Ishikawa (cell line): ENCODE results near the gene CRABP2.
A peak's percentile ranks its signal among the peaks of the same experiment; 100 is the strongest.

ENCODE experiments used
- CEBPB ChIP-seq: IDR thresholded peaks from 2 replicates; pipeline ENCODE4 v1.6.1; 2012
- CREB1 ChIP-seq: IDR thresholded peaks from 2 replicates; pipeline ENCODE4 v1.6.1; 2012; ENCODE audit warnings: low read depth
- EGR1 ChIP-seq: IDR thresholded peaks from 2 replicates; pipeline ENCODE4 v1.6.1; 2012
- EP300 ChIP-seq: IDR thresholded peaks from 2 replicates; pipeline ENCODE4 v1.6.1; 2012; ENCODE audit warnings: borderline replicate concordance
- FOXM1 ChIP-seq: IDR thresholded peaks from 2 replicates; pipeline ENCODE4 v1.6.1; 2012; ENCODE audit warnings: low read depth, borderline replicate concordance
- MAX ChIP-seq: IDR thresholded peaks from 2 replicates; pipeline ENCODE4 v1.6.1; 2012
- NFIC ChIP-seq: IDR thresholded peaks from 2 replicates; pipeline ENCODE4 v1.6.1; 2012
- RAD21 ChIP-seq: IDR thresholded peaks from 2 replicates; pipeline ENCODE4 v1.6.1; 2012; ENCODE audit warnings: low read depth
- REST ChIP-seq: IDR thresholded peaks from 2 replicates; pipeline ENCODE4 v1.6.1; 2012; ENCODE audit warnings: low read depth, mild to moderate bottlenecking
- TAF1 ChIP-seq: IDR thresholded peaks from 2 replicates; pipeline ENCODE4 v1.6.1; 2012; ENCODE audit warnings: low read depth, mild to moderate bottlenecking
- TCF12 ChIP-seq: IDR thresholded peaks from 2 replicates; pipeline ENCODE4 v1.6.1; 2012; ENCODE audit warnings: low read depth
- TEAD4 ChIP-seq: IDR thresholded peaks from 2 replicates; pipeline ENCODE4 v1.6.1; 2012
- USF1 ChIP-seq: IDR thresholded peaks from 2 replicates; pipeline ENCODE4 v1.6.1; 2012
- YY1 ChIP-seq: IDR thresholded peaks from 2 replicates; pipeline ENCODE4 v1.6.1; 2012; ENCODE audit warnings: low read depth
- ZBTB7A ChIP-seq: IDR thresholded peaks from 2 replicates; pipeline ENCODE4 v1.6.1; 2012; ENCODE audit warnings: low read depth

Gene CRABP2

GRCh38 chr1:156658496-156658895 is 46.9 kb downstream of the CRABP2 start:
- TF ChIP-seq CREB1 (no peak), TEAD4 (no peak), EP300 (no peak), TAF1 (no peak), ZBTB7A (no peak), FOXM1 (no peak), USF1 (no peak), CEBPB (no peak), NFIC (no peak), EGR1 (no peak), TCF12 (no peak), REST (no peak), YY1 (no peak), MAX (no peak)

GRCh38 chr1:156657741-156658319 is 47.6 kb downstream of the CRABP2 start:
- no peak for TF ChIP-seq CEBPB
- no peak for TF ChIP-seq USF1
- TF ChIP-seq YY1, result no peak
- TF ChIP-seq FOXM1, result no peak
- no peak for TF ChIP-seq MAX
- TF ChIP-seq TEAD4, result no peak
- TF ChIP-seq EGR1, result no peak
- no peak for TF ChIP-seq CREB1
- TF ChIP-seq REST, result no peak
- no peak for TF ChIP-seq TCF12
- TF ChIP-seq TAF1, result no peak
- TF ChIP-seq RAD21, result no peak
- TF ChIP-seq EP300, result no peak

- TF ChIP-seq EGR1 (no peak), TAF1 (no peak), MAX (no peak), TCF12 (no peak), RAD21 (peak; percentile 79)
Measured at GRCh38 chr1:156656806-156657740, 48.3 kb downstream of the CRABP2 start.

- TF ChIP-seq TCF12, result no peak
- TF ChIP-seq TAF1, result no peak
- no peak for TF ChIP-seq FOXM1
- no peak for TF ChIP-seq YY1
- TF ChIP-seq TEAD4, result no peak
- no peak for TF ChIP-seq EGR1
- TF ChIP-seq RAD21, result no peak
- TF ChIP-seq MAX, result no peak
- TF ChIP-seq CEBPB, result no peak
- no peak for TF ChIP-seq NFIC
- no peak for TF ChIP-seq EP300
- no peak for TF ChIP-seq USF1
- TF ChIP-seq ZBTB7A, result no peak
- no peak for TF ChIP-seq CREB1
- no peak for TF ChIP-seq REST
Measured at GRCh38 chr1:156655904-156656516, 49.4 kb downstream of the CRABP2 start.
